Measurements from ENCODE around the gene PEX10.
A peak's percentile ranks its signal among the peaks of the same experiment; 100 is the strongest.

The PEX10 gene

DNA sequence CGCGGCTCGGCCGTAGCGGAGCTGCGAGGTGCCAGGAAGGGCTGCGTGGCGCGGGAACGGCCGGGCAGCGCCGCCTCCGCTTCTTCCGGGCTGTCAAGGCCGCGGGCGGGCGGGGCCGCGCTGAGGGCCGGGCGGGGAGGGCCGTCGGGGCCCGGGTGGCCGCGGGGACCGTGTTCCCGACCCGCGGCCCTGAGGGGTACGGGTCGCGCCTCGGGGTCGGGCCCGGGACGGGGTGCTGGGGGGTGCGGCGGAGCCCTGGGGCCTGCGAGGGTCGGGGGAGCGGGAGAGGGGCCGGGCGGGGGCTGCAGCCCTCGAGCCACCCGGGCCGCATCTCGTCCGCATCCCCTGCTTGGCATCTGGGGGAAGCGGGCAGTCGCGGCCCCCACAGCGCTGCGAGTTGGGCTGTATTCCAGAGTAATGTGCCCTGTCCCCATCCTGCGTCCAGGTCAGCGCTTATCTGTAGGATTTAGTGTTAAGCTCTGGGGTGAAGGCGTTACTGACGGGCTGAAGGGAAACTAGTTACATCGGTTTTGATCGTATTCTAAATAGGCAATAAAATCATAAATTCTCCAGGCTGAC lies 20.3 kb downstream of the PEX10 start:
- no peak for DNase-seq (ENCODE audit: low spot score)
- TF ChIP-seq, protein P1, sequence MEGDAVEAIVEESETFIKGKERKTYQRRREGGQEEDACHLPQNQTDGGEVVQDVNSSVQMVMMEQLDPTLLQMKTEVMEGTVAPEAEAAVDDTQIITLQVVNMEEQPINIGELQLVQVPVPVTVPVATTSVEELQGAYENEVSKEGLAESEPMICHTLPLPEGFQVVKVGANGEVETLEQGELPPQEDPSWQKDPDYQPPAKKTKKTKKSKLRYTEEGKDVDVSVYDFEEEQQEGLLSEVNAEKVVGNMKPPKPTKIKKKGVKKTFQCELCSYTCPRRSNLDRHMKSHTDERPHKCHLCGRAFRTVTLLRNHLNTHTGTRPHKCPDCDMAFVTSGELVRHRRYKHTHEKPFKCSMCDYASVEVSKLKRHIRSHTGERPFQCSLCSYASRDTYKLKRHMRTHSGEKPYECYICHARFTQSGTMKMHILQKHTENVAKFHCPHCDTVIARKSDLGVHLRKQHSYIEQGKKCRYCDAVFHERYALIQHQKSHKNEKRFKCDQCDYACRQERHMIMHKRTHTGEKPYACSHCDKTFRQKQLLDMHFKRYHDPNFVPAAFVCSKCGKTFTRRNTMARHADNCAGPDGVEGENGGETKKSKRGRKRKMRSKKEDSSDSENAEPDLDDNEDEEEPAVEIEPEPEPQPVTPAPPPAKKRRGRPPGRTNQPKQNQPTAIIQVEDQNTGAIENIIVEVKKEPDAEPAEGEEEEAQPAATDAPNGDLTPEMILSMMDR (conservative IDR thresholded peaks at IDR 0.05; ENCODE audit: low read depth), result no peak
- POLR2A ChIA-PET (ENCODE audit: low non-redundant PET), result interaction anchor here (1.0 kb wide), 1 partner anchor 202 kb away, joined by 3 read pairs; no protein-coding TSS in a partner anchor
- CTCF ChIA-PET, result interaction anchor here (0.6 to 1.5 kb wide), 2 partner anchors 197 to 1499 kb away, joined by 3 to 6 read pairs; partner anchors contain the start of gene FAAP20
- H3K27ac ChIP-seq, result peak overlapping the region; percentile 83

DNA sequence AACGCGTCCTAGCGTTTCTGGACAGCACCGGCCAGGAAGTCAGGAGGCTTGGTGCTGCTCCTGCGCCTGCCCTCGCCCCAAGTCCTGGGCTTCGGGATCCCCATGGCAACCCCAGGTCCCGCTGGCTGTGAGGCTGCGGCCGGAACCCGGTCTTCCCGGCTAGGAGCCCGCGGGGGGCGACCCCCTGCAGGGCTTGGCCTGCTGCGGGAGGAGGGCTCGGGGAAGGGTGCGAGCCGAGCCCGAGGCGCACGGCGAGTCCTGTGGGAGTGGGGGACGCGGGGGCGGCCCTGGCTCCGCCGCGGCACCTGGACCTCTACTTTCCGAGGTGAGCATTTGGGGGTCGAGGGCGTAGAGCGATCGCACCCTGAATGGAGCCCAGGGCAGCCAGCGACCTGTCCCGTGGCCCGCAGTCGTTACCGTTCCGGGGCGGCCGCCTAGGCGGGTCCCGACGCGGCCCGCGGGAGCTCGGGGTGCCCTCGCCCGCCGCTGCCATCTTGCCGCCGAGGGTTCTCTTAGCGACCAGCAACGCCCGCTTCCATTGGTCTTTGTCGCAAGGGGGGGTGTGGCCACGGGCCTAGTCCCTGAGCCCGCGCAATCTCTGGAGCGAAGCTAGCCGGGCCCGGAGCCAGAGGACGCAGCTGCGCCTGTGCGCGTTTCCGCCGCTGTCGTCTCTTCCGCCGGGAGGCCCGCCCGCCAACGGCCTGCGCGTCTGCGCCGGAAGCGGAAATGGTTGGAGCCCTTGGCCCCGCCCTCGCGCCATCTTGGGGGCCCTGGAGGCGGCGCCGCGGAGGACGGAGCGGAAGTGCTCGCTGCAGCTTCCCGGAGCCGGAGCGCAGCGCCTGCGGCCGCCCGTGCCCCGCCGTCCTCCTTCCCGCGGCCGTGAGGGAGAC lies 21.1 kb downstream of the PEX10 start, which contains the start of the genes MORN1 and RER1:
Gene MORN1, minus strand, starts transcription at position 514 of the 890 bp plus-strand sequence. Its CDS starts 21 bp downstream, at position 493.
Gene RER1, plus strand, starts transcription at position 801 of the 890 bp plus-strand sequence. CDS start 3,950 bp downstream, outside the sequence.
- ChIA-PET CTCF (interaction anchor here (1.0 to 1.5 kb wide), 3 partner anchors 9 to 196 kb away, joined by 4 to 6 read pairs (median 4); partner anchors contain the start of gene FAAP20), POLR2A (ENCODE audit: low non-redundant PET) (interaction anchor here (1.0 kb wide), 1 partner anchor 201 kb away, joined by 3 read pairs; no protein-coding TSS in a partner anchor)
- H3K27ac ChIP-seq, result peak within 1 kb of the TSS; percentile 83
- TF ChIP-seq, protein P1 (conservative IDR thresholded peaks at IDR 0.05; ENCODE audit: low read depth), result no peak
- peak; percentile 95 for DNase-seq (ENCODE audit: low spot score)

DNA sequence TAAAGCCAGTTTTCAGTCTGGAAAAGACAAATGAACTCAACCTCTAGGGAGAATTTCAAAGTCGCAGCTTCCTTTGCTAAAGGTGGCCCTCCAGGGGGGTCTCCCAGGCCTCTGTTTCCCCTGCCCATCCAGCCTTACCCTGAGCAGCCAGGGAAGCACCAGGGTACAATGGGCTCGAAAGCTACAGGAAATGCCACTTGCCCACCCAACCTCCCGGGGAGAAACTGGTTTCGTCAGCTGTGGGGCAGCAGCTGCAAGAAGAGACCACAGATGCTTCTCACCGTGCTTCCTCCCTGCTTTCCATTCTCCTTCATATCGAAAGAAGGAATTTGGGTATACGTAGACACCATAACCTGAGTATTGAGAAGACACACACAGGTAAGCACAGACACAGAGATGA lies 22.7 kb downstream of the PEX10 start:
- peak overlapping the region; percentile 83 for H3K27ac ChIP-seq
- TF ChIP-seq, protein P1 (conservative IDR thresholded peaks at IDR 0.05; ENCODE audit: low read depth), result no peak
- no peak for DNase-seq (ENCODE audit: low spot score)
- POLR2A ChIA-PET (ENCODE audit: low non-redundant PET), result no interaction called here
- CTCF ChIA-PET, result interaction anchor here (0.6 to 1.6 kb wide), 5 partner anchors 91 to 802 kb away, joined by 3 to 8 read pairs (median 3); partner anchors contain the start of gene FAAP20

DNA sequence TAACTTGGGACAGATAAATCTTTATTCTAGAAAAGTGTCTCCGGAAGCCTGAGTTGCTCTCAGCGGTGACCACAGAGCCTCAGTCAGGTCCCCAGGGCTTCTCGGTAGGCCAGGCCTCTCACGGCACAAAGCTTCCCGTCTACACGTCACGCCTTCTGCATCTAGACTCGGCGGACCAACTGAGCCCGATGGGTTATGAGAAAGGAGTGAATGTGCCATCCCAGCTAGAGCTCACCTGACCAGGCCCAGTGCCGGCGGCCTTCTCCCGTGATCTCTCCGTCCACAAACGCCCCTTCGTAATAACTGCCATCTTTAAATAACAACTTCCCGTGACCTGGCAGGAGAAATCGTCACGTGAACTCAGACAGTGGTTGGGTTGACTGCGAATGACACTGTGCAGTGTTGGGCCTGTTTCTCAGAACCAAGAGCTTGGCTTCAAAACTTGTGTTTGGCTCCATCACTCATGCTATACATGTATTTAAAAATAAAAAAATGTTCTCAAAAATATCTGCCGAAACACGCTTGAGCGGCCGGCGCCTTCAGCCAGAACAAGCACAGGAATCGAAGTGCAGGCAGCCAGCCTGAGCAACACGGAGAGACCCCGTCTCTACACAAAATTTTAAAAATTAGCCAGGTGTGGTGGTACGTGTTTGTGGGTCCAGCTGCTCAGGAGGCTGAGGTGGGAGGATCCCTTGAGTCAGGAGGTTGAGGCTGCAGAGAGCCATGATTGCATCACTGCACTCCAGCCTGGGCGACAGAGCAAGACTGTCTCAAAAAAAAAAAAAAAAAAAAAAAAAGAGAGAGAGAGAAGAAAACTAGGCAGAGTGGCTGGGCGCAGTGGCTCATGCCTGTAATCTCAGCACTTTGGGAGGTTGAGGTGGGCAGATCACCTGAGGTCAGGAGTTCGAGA lies 24.1 kb downstream of the PEX10 start:
- ChIA-PET CTCF (interaction anchor here (0.7 to 1.6 kb wide), 4 partner anchors 173 to 252 kb away, joined by 3 to 7 read pairs (median 3); partner anchors contain the start of gene FAAP20), POLR2A (ENCODE audit: low non-redundant PET) (interaction anchor here (0.6 kb wide), 1 partner anchor 45 kb away, joined by 4 read pairs; no protein-coding TSS in a partner anchor)
- DNase-seq (ENCODE audit: low spot score), result no peak
- TF ChIP-seq, protein P1 (conservative IDR thresholded peaks at IDR 0.05; ENCODE audit: low read depth), result no peak
- peak overlapping the region; percentile 83 for H3K27ac ChIP-seq

DNA sequence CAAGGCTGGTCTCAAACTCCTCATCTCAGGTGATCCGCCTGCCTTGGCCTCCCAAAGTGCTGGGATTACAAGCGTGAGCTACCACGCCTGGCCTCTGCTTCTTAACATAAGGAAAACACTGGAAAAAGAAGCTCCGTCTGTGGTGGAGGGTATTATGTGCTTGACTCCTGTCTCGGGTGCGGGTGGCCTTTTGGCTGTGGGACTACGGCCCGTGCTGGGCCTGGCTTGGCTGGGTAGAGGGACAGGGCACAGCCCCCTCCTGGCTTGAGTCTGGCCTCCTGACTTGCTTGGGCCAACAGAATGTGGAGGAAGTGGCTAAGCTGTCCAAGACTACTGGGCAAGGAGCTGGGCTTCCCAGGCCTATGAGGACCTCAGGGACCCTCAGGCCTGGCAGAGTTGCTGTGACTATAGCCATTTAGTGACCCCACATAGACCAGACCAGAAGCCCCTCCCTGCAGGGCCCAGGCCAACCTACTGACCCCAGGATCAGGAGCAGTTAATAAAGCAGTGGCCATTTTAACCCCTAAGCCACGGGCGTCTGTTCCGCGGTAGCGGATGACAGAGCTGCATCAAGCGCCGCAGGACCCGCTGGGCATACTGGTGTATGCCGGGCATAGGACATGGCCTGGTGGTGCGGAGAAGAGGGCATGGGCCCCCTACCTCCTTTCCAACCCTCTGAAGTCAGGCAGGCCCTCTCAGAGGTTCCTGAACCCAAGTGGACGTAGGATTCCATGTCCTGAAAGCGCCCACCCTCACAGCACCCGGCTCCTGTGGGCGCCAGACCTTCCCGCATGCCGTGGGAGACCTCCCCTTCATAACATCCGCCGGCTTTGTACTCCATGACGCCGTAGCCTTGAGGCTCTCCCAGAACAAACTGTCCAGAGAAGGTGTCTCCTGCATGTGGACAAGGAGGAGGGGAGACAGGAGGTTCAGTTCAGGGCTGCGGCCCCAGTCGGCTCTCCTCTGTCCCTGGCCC lies 25.4 kb downstream of the PEX10 start:
- TF ChIP-seq, protein P1 (conservative IDR thresholded peaks at IDR 0.05; ENCODE audit: low read depth), result no peak
- POLR2A ChIA-PET (ENCODE audit: low non-redundant PET), result no interaction called here
- CTCF ChIA-PET, result interaction anchor here (0.6 to 0.7 kb wide), 3 partner anchors 175 to 254 kb away, joined by 3 to 4 read pairs (median 3); no protein-coding TSS in a partner anchor
- peak overlapping the region; percentile 83 for H3K27ac ChIP-seq
- DNase-seq (ENCODE audit: low spot score), result no peak
